Activated CD8-positive, alpha-beta T cell treated with anti-CD3 and anti-CD28 coated beads for 36 hours (primary cell): ENCODE results near the gene PKNOX2. TPM values are rescaled to one million over a fixed set of nuclear protein-coding genes. Genes with fewer than 3 reads are reported as not detected.

ENCODE experiments used
- ATAC-seq: fragments of 200-7000 bp; cut with Tn5 transposase; one replicate; pipeline ENCODE4 v1.10.0; 2021; ENCODE audit warnings: mild to moderate bottlenecking, moderate library complexity
- CTCF ChIA-PET: fragments of 350-600 bp; sonication (Branson Sonifier 250); formaldehyde crosslinking; loops from one replicate; lab custom pipeline; 2021; ENCODE audit warnings: antibody characterized with exemption; lab: Charles Lee
- POLR2A ChIA-PET: fragments of 350-600 bp; sonication (Branson Sonifier 250); formaldehyde crosslinking; loops from one replicate; lab custom pipeline; 2021; ENCODE audit warnings: antibody characterized with exemption; lab: Charles Lee
- DNase-seq: peaks from one replicate; pipeline ENCODE4 v3.0.0-alpha.2; 2020
- H3K27ac Mint-ChIP-seq: one replicate; pipeline ENCODE4 v1.8.0; 2021; ENCODE audit warnings: mild to moderate bottlenecking, mixed read lengths
- H3K27me3 Mint-ChIP-seq: one replicate; pipeline ENCODE4 v1.8.0; 2021; ENCODE audit warnings: mixed read lengths
- H3K36me3 Mint-ChIP-seq: one replicate; pipeline ENCODE4 v1.8.0; 2021; ENCODE audit warnings: low read depth, mixed read lengths
- H3K4me1 Mint-ChIP-seq: one replicate; pipeline ENCODE4 v1.8.0; 2021; ENCODE audit warnings: low read depth, mixed read lengths
- H3K4me3 Mint-ChIP-seq: one replicate; pipeline ENCODE4 v1.8.0; 2021; ENCODE audit warnings: mild to moderate bottlenecking, moderate library complexity, mixed read lengths
- H3K9me3 Mint-ChIP-seq: one replicate; pipeline ENCODE4 v1.8.0; 2021; ENCODE audit warnings: mixed read lengths
- CTCF ChIP-seq: fragments of 200-600 bp; IDR thresholded peaks from one replicate; pipeline ENCODE4 v1.8.0; 2022; ENCODE audit warnings: antibody characterized with exemption, mild to moderate bottlenecking
- intact Hi-C: fragments of 100-400 bp; cut with micrococcal nuclease; formaldehyde crosslinking; loops from one replicate; pipeline ENCODE4 v1.10.0; 2022
- total RNA-seq, 2 experiments: library from RNA; stranded (reverse); gene quantifications; one replicate each; pipeline ENCODE4 v1.2.3, GENCODE V29; 2021

PKNOX2 gene
- total RNA-seq, 2 experiments from 2014 or later: not detected

GRCh38 chr11:125124618-125124992 is 39.9 kb upstream of the PKNOX2 start:
- Mint-ChIP-seq H3K4me3 (no peak overlapping the region), H3K27me3 (peaks cover 24% of the 10 kb centered on the region), H3K36me3 (no peaks in the 10 kb centered on the region), H3K4me1 (peaks cover 3% of the 10 kb centered on the region), H3K27ac (no peak overlapping the region), H3K9me3 (no peaks in the 10 kb centered on the region)
- TF ChIP-seq CTCF: no peak
- DNase-seq (no peak), ATAC-seq (no peak)
- intact Hi-C loops: no loop called here
- ChIA-PET POLR2A (interaction anchor here (1.6 kb wide), 1 partner anchor 16 kb away, joined by 4 read pairs; no protein-coding TSS in a partner anchor), CTCF (interaction anchor here (0.6 to 4.6 kb wide), 17 partner anchors 15 to 288 kb away, joined by 3 to 72 read pairs (median 4); partner anchors contain the start of genes CCDC15 and TMEM218)

GRCh38 chr11:125128450-125128849 is 36.1 kb upstream of the PKNOX2 start:
- no peaks in the 10 kb centered on the region for H3K9me3 Mint-ChIP-seq
- no peak overlapping the region for H3K27ac Mint-ChIP-seq
- CTCF ChIA-PET: interaction anchor here (1.7 kb wide), 1 partner anchor 14 kb away, joined by 7 read pairs; no protein-coding TSS in a partner anchor
- DNase-seq (no peak), ATAC-seq (no peak)
- peaks cover 3% of the 10 kb centered on the region for H3K4me1 Mint-ChIP-seq
- TF ChIP-seq CTCF: no peak
- no peak overlapping the region for H3K4me3 Mint-ChIP-seq
- intact Hi-C loops: no loop called here
- POLR2A ChIA-PET: no interaction called here
- H3K36me3 Mint-ChIP-seq: no peaks in the 10 kb centered on the region
- H3K27me3 Mint-ChIP-seq: peaks cover 39% of the 10 kb centered on the region

GRCh38 chr11:125129316-125129993 is 35.1 kb upstream of the PKNOX2 start:
- peak overlapping the region; percentile 57 for H3K27ac Mint-ChIP-seq
- ChIA-PET POLR2A (no interaction called here), CTCF (interaction anchor here (0.9 to 1.7 kb wide), 4 partner anchors 10 to 38 kb away, joined by 4 to 7 read pairs (median 4); no protein-coding TSS in a partner anchor)
- H3K36me3 Mint-ChIP-seq: no peaks in the 10 kb centered on the region
- peaks cover 41% of the 10 kb centered on the region for H3K27me3 Mint-ChIP-seq
- ATAC-seq: no peak
- H3K9me3 Mint-ChIP-seq: no peaks in the 10 kb centered on the region
- H3K4me1 Mint-ChIP-seq: no peaks in the 10 kb centered on the region
- DNase-seq: no peak
- intact Hi-C loops: no loop called here
- no peak overlapping the region for H3K4me3 Mint-ChIP-seq
- TF ChIP-seq CTCF: no peak

GRCh38 chr11:125132071-125132470 is 32.5 kb upstream of the PKNOX2 start:
- no peak overlapping the region for H3K4me3 Mint-ChIP-seq
- H3K27me3 Mint-ChIP-seq: peaks cover 34% of the 10 kb centered on the region
- no peaks in the 10 kb centered on the region for H3K36me3 Mint-ChIP-seq
- no peaks in the 10 kb centered on the region for H3K4me1 Mint-ChIP-seq
- H3K27ac Mint-ChIP-seq: no peak overlapping the region
- H3K9me3 Mint-ChIP-seq: no peaks in the 10 kb centered on the region
- POLR2A ChIA-PET: no interaction called here
- no peak for ATAC-seq
- no peak for TF ChIP-seq CTCF
- DNase-seq: no peak
- CTCF ChIA-PET: interaction anchor here (1.9 kb wide), 1 partner anchor 10 kb away, joined by 7 read pairs; no protein-coding TSS in a partner anchor
- intact Hi-C loops: no loop called here

GRCh38 chr11:125132596-125132995 is 32.0 kb upstream of the PKNOX2 start:
- ChIA-PET POLR2A (no interaction called here), CTCF (interaction anchor here (1.9 kb wide), 1 partner anchor 10 kb away, joined by 7 read pairs; no protein-coding TSS in a partner anchor)
- no peak for TF ChIP-seq CTCF
- Mint-ChIP-seq H3K4me1 (no peaks in the 10 kb centered on the region), H3K36me3 (no peaks in the 10 kb centered on the region), H3K4me3 (no peak overlapping the region), H3K27ac (no peak overlapping the region), H3K9me3 (no peaks in the 10 kb centered on the region), H3K27me3 (peaks cover 29% of the 10 kb centered on the region)
- no peak for ATAC-seq
- intact Hi-C loops: no loop called here
- DNase-seq: no peak
